Neural crest cell (in vitro differentiated cells): ENCODE data around the gene TPRN. TPM values are rescaled to one million over a fixed set of nuclear protein-coding genes. Genes with fewer than 3 reads are reported as not detected.

Experiments used
- DNase-seq: peaks from one replicate; pipeline ENCODE4 v3.0.0; 2021; ENCODE audit warnings: low read depth, mixed read lengths, low spot score
- H3K27ac Mint-ChIP-seq: one replicate; pipeline ENCODE4 v1.8.0; 2021; ENCODE audit warnings: mild to moderate bottlenecking, mixed read lengths; ENCODE audit not compliant: unreplicated experiment
- H3K27me3 Mint-ChIP-seq: 2 replicates; pipeline ENCODE4 v1.8.0; 2021; ENCODE audit warnings: low read depth, mild to moderate bottlenecking, mixed read lengths
- H3K36me3 Mint-ChIP-seq: 2 replicates; pipeline ENCODE4 v1.8.0; 2021; ENCODE audit warnings: low read depth, mild to moderate bottlenecking, mixed read lengths
- H3K4me1 Mint-ChIP-seq: 2 replicates; pipeline ENCODE4 v1.8.0; 2021; ENCODE audit warnings: mixed read lengths
- H3K4me3 Mint-ChIP-seq: one replicate; pipeline ENCODE4 v1.8.0; 2021; ENCODE audit warnings: mild to moderate bottlenecking, mixed read lengths
- H3K9me3 Mint-ChIP-seq: 2 replicates; pipeline ENCODE4 v1.8.0; 2021; ENCODE audit warnings: mixed read lengths
- microRNA-seq: library from miRNA; unstranded; fragments of <30 nt; microRNA quantifications from one replicate; pipeline ENCODE4, GENCODE V29; 2020
- total RNA-seq: library from RNA; stranded (reverse); gene quantifications from 2 replicates; pipeline ENCODE4 v1.2.1, GENCODE V29; 2021
- TF ChIP-seq, protein P1 (sequence below): fragments of 200-600 bp; sonication (generic); conservative IDR thresholded peaks from 2 replicates; pipeline ENCODE4 v1.5.0; 2021; ENCODE audit warnings: antibody characterized with exemption, mild to moderate bottlenecking

Gene TPRN
- total RNA-seq, 1 donor from 2014 or later: 25.1 TPM

GRCh38 chr9:137141976-137142936 is 58.3 kb downstream of the TPRN start:
- Mint-ChIP-seq H3K4me3 (no peak overlapping the region), H3K27ac (no peak overlapping the region), H3K9me3 (no peaks in the 10 kb centered on the region), H3K36me3 (no peaks in the 10 kb centered on the region), H3K27me3 (peaks cover 81% of the 10 kb centered on the region), H3K4me1 (no peaks in the 10 kb centered on the region)
- DNase-seq: no peak
- TF ChIP-seq, protein P1, sequence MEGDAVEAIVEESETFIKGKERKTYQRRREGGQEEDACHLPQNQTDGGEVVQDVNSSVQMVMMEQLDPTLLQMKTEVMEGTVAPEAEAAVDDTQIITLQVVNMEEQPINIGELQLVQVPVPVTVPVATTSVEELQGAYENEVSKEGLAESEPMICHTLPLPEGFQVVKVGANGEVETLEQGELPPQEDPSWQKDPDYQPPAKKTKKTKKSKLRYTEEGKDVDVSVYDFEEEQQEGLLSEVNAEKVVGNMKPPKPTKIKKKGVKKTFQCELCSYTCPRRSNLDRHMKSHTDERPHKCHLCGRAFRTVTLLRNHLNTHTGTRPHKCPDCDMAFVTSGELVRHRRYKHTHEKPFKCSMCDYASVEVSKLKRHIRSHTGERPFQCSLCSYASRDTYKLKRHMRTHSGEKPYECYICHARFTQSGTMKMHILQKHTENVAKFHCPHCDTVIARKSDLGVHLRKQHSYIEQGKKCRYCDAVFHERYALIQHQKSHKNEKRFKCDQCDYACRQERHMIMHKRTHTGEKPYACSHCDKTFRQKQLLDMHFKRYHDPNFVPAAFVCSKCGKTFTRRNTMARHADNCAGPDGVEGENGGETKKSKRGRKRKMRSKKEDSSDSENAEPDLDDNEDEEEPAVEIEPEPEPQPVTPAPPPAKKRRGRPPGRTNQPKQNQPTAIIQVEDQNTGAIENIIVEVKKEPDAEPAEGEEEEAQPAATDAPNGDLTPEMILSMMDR: no peak

Small RNAs within 50 kb of the gene (microRNA-seq; reads per million reads assigned to microRNA genes)
- not detected for gene MIR3621

Other genes starting within 250 kb of the TPRN start
- gene LCN12, start 248.5 kb downstream of the TPRN start, total RNA-seq: 0.50 and 1.1 TPM in 2 replicates
- gene PTGDS, start 223.2 kb downstream of the TPRN start, total RNA-seq: not detected in 2 replicates
- gene LCNL1, start 217.7 kb downstream of the TPRN start, total RNA-seq: not detected in 2 replicates
- 82.6 and 84.9 TPM in 2 replicates for gene PAXX, start 208.3 kb downstream of the TPRN start, total RNA-seq
- gene CLIC3, start 204.2 kb downstream of the TPRN start, total RNA-seq: not detected in 2 replicates
- 31.7 and 37.1 TPM in 2 replicates for gene ABCA2, start 172.5 kb downstream of the TPRN start, total RNA-seq
- gene FUT7, start 168.7 kb downstream of the TPRN start, total RNA-seq: 0.14 TPM in 1 of 2 replicates, not detected in the other
- gene NPDC1, start 154.6 kb downstream of the TPRN start, total RNA-seq: 54.7 and 61.1 TPM in 2 replicates
- gene ENTPD2, start 146.7 kb downstream of the TPRN start, total RNA-seq: not detected in 2 replicates
- 29.8 and 31.1 TPM in 2 replicates for gene SAPCD2, start 130.2 kb downstream of the TPRN start, total RNA-seq
- gene UAP1L1, start 123.2 kb downstream of the TPRN start, total RNA-seq: 2.6 and 2.9 TPM in 2 replicates
- gene MAN1B1, start 113.8 kb downstream of the TPRN start, total RNA-seq: 50.4 and 54.0 TPM in 2 replicates
- 37.9 and 46.5 TPM in 2 replicates for gene DPP7, start 86.0 kb downstream of the TPRN start, total RNA-seq
- gene GRIN1, start 61.6 kb downstream of the TPRN start, total RNA-seq: 0.14 and 0.44 TPM in 2 replicates
- 0.37 and 0.48 TPM in 2 replicates for gene LRRC26, start 30.7 kb downstream of the TPRN start, total RNA-seq
- gene TMEM210, start 28.7 kb downstream of the TPRN start, total RNA-seq: not detected in 2 replicates
- gene ANAPC2, start 12.2 kb downstream of the TPRN start, total RNA-seq: 69.3 and 71.7 TPM in 2 replicates
- gene SSNA1, start 12.1 kb downstream of the TPRN start, total RNA-seq: 64.8 and 66.4 TPM in 2 replicates
- gene TMEM203, start 4.9 kb upstream of the TPRN start, total RNA-seq: 45.0 and 49.7 TPM in 2 replicates
- 36.6 and 39.4 TPM in 2 replicates for gene NDOR1, start 5.0 kb upstream of the TPRN start, total RNA-seq
- 9.7 and 10.1 TPM in 2 replicates for gene RNF208, start 21.5 kb upstream of the TPRN start, total RNA-seq
- gene CYSRT1, start 24.4 kb upstream of the TPRN start, total RNA-seq: 1.2 and 1.6 TPM in 2 replicates
- 0.16 TPM in 1 of 2 replicates, not detected in the other for gene RNF224, start 26.8 kb upstream of the TPRN start, total RNA-seq
- not detected in 2 replicates for gene SLC34A3, start 30.2 kb upstream of the TPRN start, total RNA-seq
- 329 and 336 TPM in 2 replicates for gene TUBB4B, start 40.5 kb upstream of the TPRN start, total RNA-seq
- 0.26 TPM in 1 of 2 replicates, not detected in the other for gene STPG3, start 50.5 kb upstream of the TPRN start, total RNA-seq
- 76.7 and 79.0 TPM in 2 replicates for gene NELFB, start 54.6 kb upstream of the TPRN start, total RNA-seq
- 0.75 and 0.86 TPM in 2 replicates for gene TOR4A, start 77.0 kb upstream of the TPRN start, total RNA-seq
- gene NRARP, start 101.5 kb upstream of the TPRN start, total RNA-seq: 31.7 and 33.7 TPM in 2 replicates
- gene EXD3, start 222.4 kb upstream of the TPRN start, total RNA-seq: 15.1 and 17.6 TPM in 2 replicates
- gene NOXA1, start 222.7 kb upstream of the TPRN start, total RNA-seq: 0.89 and 0.98 TPM in 2 replicates
- gene ENTPD8, start 240.6 kb upstream of the TPRN start, total RNA-seq: 0.12 and 0.14 TPM in 2 replicates